Pancreas (tissue), 10 donors: Measurements from ENCODE around the gene HAND2. TPM values are rescaled to one million over a fixed set of nuclear protein-coding genes. Genes with fewer than 3 reads are reported as not detected.

Experiments
- ATAC-seq, 4 donors: fragments of 200-7000 bp; cut with Tn5 transposase; one replicate each; pipeline versions ENCODE4 v1.8.0 to v1.9.1; 2020; ENCODE audit warnings: mild to moderate bottlenecking in 4 of 4, moderate library complexity in 4 of 4
- DNase-seq, 6 donors: peaks; one replicate each; pipeline ENCODE4 v3.0.0-alpha.2; 2020
- FAIRE-seq: peaks from 2 replicates; lab custom pipeline; 2012; peaks lifted over from hg19 to GRCh38; lab: Jason Lieb, UNC
- H3K27ac ChIP-seq, 4 donors: fragments of 200-600 bp; sonication (generic); 1 replicate in 3 of 4; 2 replicates in 1 of 4; pipeline versions ENCODE4 v1.5.0 to v1.8.0; 2020
- H3K27me3 ChIP-seq, 4 donors: fragments of 200-600 bp; one replicate each; pipeline ENCODE4 v1.8.0; 2021
- H3K36me3 ChIP-seq, 3 donors: fragments of 200-600 bp; sonication (generic) in 1 of 3; one replicate each; pipeline versions ENCODE4 v1.5.0 to v1.8.0; 2020 to 2021
- H3K4me1 ChIP-seq, 3 donors: fragments of 200-600 bp; one replicate each; pipeline ENCODE4 v1.8.0; 2021
- H3K4me3 ChIP-seq, 4 donors: fragments of 200-600 bp; sonication (generic) in 2 of 4; one replicate each; pipeline versions ENCODE4 v1.5.0 to v1.8.0; 2020 to 2021
- H3K9me3 ChIP-seq, 4 donors: fragments of 200-600 bp; one replicate each; pipeline ENCODE4 v1.8.0; 2021
- WGBS, 2 donors: extraction: QIAGEN DNeasy Blood & Tissue Kit; methylation state at CpG; one replicate each; pipeline ENCODE4 v1.1.7; 2013; 5-methylcytosine and 5-hydroxymethylcytosine counted together
- intact Hi-C, 3 donors: fragments of 100-400 bp; cut with DNase I; formaldehyde crosslinking; loops; one replicate each; pipeline versions ENCODE4 v1.11.1 to v1.14.2; 2022
- polyA plus RNA-seq, 2 donors: library from polyadenylated mRNA; stranded (reverse); fragments of 200-250 nt; gene quantifications; one replicate each; pipeline ENCODE4 v1.2.3, GENCODE V29; 2013
- total RNA-seq, 6 donors: library from RNA; stranded (reverse); fragmentation: NEBNext Ultra II Directional in 4 of 6; extraction: Animal tissue kit (Norgen Biotek cat#: 25700) in 4 of 6; gene quantifications; one replicate each; pipeline versions ENCODE4 v1.2.1 to v1.2.4, GENCODE V29; 2021 to 2023
- TF ChIP-seq, protein P1 (sequence below), 4 donors: fragments of 200-600 bp; sonication (generic) in 3 of 4; IDR thresholded peaks; one replicate each; pipeline versions ENCODE4 v1.5.0 to v1.8.0; 2021; ENCODE audit warnings: antibody characterized with exemption in 4 of 4
- donor health status: healthy with polysubstance abuse.
- donor health status: DM: no; HTN: no; CAD: no; lungs with moderate emphysema.
- donor health status: DM: no; HTN: no; CAD: no.
- donor health status: control.
- donor health status: control.
- donor health status: Bipolar disorder and iron deficiency.
- donor health status: DM: yes; HTN: yes; CAD: no.
- donor health status: DM: no; HTN: no; CAD: no.
- donor health status: DM: no; HTN: no; CAD: no.
- donor health status: DM: yes; HTN: yes; CAD: no.

Gene HAND2
- total and polyA plus RNA-seq, 8 donors = 1.7 to 11.4 (median 3.5) TPM

- FAIRE-seq = no peak
- H3K27ac ChIP-seq = no peak overlapping the region
- DNase-seq = no peak
- intact Hi-C loops = no loop called here
- no peaks in the 10 kb centered on the region for H3K36me3 ChIP-seq
- TF ChIP-seq, protein P1, sequence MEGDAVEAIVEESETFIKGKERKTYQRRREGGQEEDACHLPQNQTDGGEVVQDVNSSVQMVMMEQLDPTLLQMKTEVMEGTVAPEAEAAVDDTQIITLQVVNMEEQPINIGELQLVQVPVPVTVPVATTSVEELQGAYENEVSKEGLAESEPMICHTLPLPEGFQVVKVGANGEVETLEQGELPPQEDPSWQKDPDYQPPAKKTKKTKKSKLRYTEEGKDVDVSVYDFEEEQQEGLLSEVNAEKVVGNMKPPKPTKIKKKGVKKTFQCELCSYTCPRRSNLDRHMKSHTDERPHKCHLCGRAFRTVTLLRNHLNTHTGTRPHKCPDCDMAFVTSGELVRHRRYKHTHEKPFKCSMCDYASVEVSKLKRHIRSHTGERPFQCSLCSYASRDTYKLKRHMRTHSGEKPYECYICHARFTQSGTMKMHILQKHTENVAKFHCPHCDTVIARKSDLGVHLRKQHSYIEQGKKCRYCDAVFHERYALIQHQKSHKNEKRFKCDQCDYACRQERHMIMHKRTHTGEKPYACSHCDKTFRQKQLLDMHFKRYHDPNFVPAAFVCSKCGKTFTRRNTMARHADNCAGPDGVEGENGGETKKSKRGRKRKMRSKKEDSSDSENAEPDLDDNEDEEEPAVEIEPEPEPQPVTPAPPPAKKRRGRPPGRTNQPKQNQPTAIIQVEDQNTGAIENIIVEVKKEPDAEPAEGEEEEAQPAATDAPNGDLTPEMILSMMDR (IDR thresholded peaks at IDR 0.05) = no peak
- no peaks in the 10 kb centered on the region for H3K4me1 ChIP-seq
- H3K9me3 ChIP-seq = no peaks in the 10 kb centered on the region
- no peak for ATAC-seq
- no peaks in the 10 kb centered on the region for H3K27me3 ChIP-seq
- WGBS, 2 donors = 54 to 58% methylated on average over 2 of the region's 2 CpGs
- H3K4me3 ChIP-seq = no peak overlapping the region
Observed at GRCh38 chr4:173564461-173564860, 34.4 kb upstream of the HAND2 start.

DNA sequence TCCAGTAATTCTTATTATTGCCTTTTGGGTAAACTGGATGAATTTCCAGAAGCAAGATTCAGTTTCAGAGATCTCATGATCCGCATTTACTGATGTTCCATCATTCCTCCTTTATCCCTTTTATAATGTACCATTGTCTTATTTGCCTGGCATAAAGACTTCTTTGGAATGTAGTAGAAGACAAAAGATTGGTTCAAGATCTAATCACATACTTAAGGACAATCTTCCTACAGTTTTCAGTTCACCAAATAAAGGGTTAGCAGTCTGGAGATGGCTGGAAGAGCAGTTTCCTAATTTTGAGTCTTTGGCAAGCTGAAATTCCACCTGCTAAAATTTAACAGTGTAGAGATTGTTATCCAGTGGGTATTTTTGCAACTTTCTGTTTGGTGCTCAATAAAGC lies 30.9 kb upstream of the HAND2 start:
- 74 to 97% methylated on average over 1 of the region's 1 CpG for WGBS, 2 donors
- H3K9me3 ChIP-seq = no peaks in the 10 kb centered on the region
- no peak overlapping the region for H3K27ac ChIP-seq
- no peak overlapping the region for H3K4me3 ChIP-seq
- H3K4me1 ChIP-seq = no peaks in the 10 kb centered on the region
- intact Hi-C loops = no loop called here
- TF ChIP-seq, protein P1 (IDR thresholded peaks at IDR 0.05) = no peak
- no peaks in the 10 kb centered on the region for H3K36me3 ChIP-seq
- DNase-seq (no peak), FAIRE-seq (no peak), ATAC-seq (no peak)
- H3K27me3 ChIP-seq = no peaks in the 10 kb centered on the region

DNA sequence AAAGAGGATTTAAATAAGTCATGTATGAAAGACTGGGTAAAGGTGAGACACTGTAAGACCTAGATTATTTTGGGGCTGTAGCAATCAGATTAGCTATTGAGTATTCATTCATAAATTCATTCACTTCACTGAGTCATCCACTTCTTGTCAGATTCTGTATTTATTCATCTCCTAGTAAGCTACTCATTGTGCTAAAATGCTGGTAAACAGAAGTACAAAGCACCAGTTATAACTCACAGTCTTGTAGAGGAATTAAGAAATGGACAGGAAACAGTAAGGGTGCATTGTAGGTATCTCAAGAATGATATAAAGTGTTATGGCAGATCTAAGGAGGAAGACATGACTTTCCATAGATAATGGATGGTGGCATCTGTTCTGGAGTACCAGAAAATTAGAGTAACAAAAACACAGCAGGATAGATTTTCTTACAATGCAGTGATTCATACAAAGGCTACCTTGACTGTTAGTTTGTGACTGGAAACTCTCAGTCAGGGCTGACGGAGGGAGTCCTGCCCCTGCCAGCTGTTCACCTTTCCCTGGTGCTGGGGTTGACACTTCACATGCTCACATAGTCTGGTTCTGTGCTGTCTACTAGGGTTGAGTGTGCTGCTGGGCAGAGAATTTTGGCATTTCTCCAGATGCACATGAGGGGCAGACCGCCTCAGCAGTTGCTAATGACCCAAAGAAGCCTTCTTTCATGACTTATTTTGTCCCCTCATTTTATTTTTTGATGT lies 26.5 kb upstream of the HAND2 start:
- TF ChIP-seq, protein P1 (IDR thresholded peaks at IDR 0.05) = no peak
- H3K36me3 ChIP-seq = no peaks in the 10 kb centered on the region
- H3K27ac ChIP-seq = no peak overlapping the region
- H3K4me3 ChIP-seq = no peak overlapping the region
- WGBS, 2 donors = 81 to 86% methylated on average over 2 of the region's 2 CpGs
- no peak for FAIRE-seq
- intact Hi-C loops = no loop called here
- H3K4me1 ChIP-seq = no peaks in the 10 kb centered on the region
- H3K9me3 ChIP-seq = no peaks in the 10 kb centered on the region
- no peak for DNase-seq
- no peak for ATAC-seq
- H3K27me3 ChIP-seq = peaks cover 0 to 6% (median 0%) of the 10 kb centered on the region in 4 donors

DNA sequence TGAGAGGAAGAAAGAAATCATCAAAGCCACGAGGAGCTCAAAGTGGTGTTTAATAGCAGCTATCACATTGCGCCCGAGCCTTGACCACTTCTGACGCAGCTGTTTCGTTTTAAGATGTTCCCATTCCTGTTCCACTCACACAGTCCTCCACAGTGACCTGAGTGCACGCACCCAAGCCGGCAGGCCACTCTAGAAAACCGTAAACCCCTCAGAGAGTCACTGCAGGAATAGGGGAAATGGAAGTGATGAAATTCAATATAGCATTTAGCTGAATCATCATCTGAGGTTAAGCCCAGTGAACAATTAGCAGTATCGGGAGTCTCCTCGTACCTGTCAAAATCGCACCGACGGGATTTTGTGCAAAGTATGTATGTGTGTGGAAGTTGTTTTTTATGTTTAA lies 17.9 kb upstream of the HAND2 start:
- Histone ChIP-seq H3K9me3 (no peaks in the 10 kb centered on the region), H3K36me3 (no peaks in the 10 kb centered on the region), H3K4me1 (no peaks in the 10 kb centered on the region), H3K4me3 (no peak overlapping the region), H3K27me3 (no peaks in the 10 kb centered on the region), H3K27ac (no peak overlapping the region)
- TF ChIP-seq, protein P1 (IDR thresholded peaks at IDR 0.05) = no peak
- whole genome bisulfite sequencing, 2 donors = 70 to 75% methylated on average over 13 of the region's 13 CpGs
- ATAC-seq = no peak
- no peak for FAIRE-seq
- no peak for DNase-seq
- intact Hi-C loops = no loop called here

- FAIRE-seq (no peak), DNase-seq (no peak), ATAC-seq (no peak)
- Histone ChIP-seq H3K9me3 (no peaks in the 10 kb centered on the region), H3K4me3 (no peak overlapping the region), H3K36me3 (no peaks in the 10 kb centered on the region), H3K27me3 (peaks cover 0 to 4% (median 0%) of the 10 kb centered on the region in 4 donors), H3K4me1 (no peaks in the 10 kb centered on the region), H3K27ac (no peak overlapping the region)
- intact Hi-C loops = no loop called here
- TF ChIP-seq, protein P1 (IDR thresholded peaks at IDR 0.05) = no peak
- 87 to 91% methylated on average over 2 of the region's 2 CpGs for WGBS, 2 donors
Observed at GRCh38 chr4:173546776-173547175, 16.7 kb upstream of the HAND2 start.
